Measurements from ENCODE around the gene GNAZ. TPM values are rescaled to one million over a fixed set of nuclear protein-coding genes. Genes with fewer than 3 reads are reported as not detected.

GNAZ gene
- total and polyA plus RNA-seq, 11 donors, result 1.1 to 13.9 (median 2.5) TPM

GRCh38 chr22:23059284-23059948 is 10.9 kb upstream of the GNAZ start:
- DNase-seq (peak in 1 of 5 donors; percentile 55), ATAC-seq (no peak)
- no peak overlapping the region for H3K4me3 ChIP-seq
- no peaks in the 10 kb centered on the region for H3K36me3 ChIP-seq
- no peaks in the 10 kb centered on the region for H3K27me3 ChIP-seq
- H3K9me3 ChIP-seq, result peaks cover 0 to 20% (median 2%) of the 10 kb centered on the region in 12 donors
- intact Hi-C loops (cut with DNase I), result no loop called here
- WGBS, 4 donors, result 92 to 95% (median 92%) methylated on average over 24 of the region's 24 CpGs
- H3K4me1 ChIP-seq, result no peaks in the 10 kb centered on the region
- no peak for TF ChIP-seq POLR2A (IDR thresholded peaks at IDR 0.05)
- TF ChIP-seq, protein P1, sequence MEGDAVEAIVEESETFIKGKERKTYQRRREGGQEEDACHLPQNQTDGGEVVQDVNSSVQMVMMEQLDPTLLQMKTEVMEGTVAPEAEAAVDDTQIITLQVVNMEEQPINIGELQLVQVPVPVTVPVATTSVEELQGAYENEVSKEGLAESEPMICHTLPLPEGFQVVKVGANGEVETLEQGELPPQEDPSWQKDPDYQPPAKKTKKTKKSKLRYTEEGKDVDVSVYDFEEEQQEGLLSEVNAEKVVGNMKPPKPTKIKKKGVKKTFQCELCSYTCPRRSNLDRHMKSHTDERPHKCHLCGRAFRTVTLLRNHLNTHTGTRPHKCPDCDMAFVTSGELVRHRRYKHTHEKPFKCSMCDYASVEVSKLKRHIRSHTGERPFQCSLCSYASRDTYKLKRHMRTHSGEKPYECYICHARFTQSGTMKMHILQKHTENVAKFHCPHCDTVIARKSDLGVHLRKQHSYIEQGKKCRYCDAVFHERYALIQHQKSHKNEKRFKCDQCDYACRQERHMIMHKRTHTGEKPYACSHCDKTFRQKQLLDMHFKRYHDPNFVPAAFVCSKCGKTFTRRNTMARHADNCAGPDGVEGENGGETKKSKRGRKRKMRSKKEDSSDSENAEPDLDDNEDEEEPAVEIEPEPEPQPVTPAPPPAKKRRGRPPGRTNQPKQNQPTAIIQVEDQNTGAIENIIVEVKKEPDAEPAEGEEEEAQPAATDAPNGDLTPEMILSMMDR (IDR thresholded peaks at IDR 0.05), result no peak
- no peak overlapping the region for H3K27ac ChIP-seq

- H3K27ac ChIP-seq, result no peak overlapping the region
- intact Hi-C loops (cut with DNase I), result loop anchor here in 1 of 10 donors (10.0 kb wide), 1 partner anchor 54 kb away; no protein-coding TSS in a partner anchor
- H3K9me3 ChIP-seq, result peaks cover 0 to 16% (median 1%) of the 10 kb centered on the region in 12 donors
- 90 to 91% (median 90%) methylated on average over 9 of the region's 9 CpGs for WGBS, 4 donors
- no peak overlapping the region for H3K4me3 ChIP-seq
- DNase-seq, result peak in 2 of 5 donors; percentile 8 to 34
- H3K4me1 ChIP-seq, result no peaks in the 10 kb centered on the region
- TF ChIP-seq POLR2A (IDR thresholded peaks at IDR 0.05), result no peak
- TF ChIP-seq, protein P1 (IDR thresholded peaks at IDR 0.05), result no peak
- no peaks in the 10 kb centered on the region for H3K27me3 ChIP-seq
- ATAC-seq, result no peak
- no peaks in the 10 kb centered on the region for H3K36me3 ChIP-seq
Observed at GRCh38 chr22:23060612-23061400, 9.5 kb upstream of the GNAZ start.

DNA sequence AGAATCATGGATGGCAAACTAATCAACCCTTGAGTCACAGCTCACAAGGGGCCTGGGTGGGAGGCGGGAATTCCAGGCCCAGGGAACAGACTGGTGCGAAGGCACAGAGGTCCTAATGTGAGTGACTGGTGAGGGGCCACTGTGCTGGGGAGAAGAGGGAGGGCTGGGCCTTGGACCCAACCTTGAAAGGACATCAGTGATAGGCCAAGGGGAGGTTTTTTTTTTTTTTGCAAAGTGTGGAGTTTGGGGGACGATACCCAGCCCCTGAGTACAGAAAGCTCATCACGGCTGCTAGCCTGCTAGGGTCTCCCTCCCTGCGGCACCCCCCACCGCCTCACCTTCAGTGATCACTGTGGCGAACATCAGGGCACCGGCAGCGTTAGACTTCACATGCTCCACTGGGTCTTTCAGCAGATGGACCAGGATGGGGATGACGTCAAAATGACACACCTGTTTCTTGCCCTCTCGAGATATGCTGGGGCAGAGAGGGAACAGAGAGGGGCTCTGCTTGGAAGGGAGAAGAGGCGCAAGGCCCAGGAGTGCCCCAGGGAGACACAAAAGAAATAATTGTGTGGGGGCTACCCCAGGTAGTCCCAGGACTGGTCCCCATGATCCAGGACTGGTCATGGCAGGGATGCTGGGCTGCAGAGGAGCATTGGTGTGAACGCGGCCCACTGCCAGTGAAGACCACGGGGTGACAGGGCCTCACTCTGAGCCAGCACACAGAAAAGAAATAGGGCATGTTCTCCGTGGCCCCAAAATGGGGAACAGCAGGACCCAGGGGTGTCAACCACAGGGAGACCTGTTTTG is 8.6 kb upstream of the GNAZ start:
- DNase-seq (peak in 2 of 5 donors; percentile 4 to 38), ATAC-seq (no peak)
- TF ChIP-seq POLR2A (IDR thresholded peaks at IDR 0.05), result no peak
- TF ChIP-seq, protein P1 (IDR thresholded peaks at IDR 0.05), result no peak
- Histone ChIP-seq H3K9me3 (peaks cover 0 to 8% (median 0%) of the 10 kb centered on the region in 12 donors), H3K27me3 (no peaks in the 10 kb centered on the region), H3K36me3 (no peaks in the 10 kb centered on the region), H3K4me3 (no peak overlapping the region), H3K4me1 (no peaks in the 10 kb centered on the region), H3K27ac (no peak overlapping the region)
- intact Hi-C loops (cut with DNase I), result loop anchor here in 1 of 10 donors (10.0 kb wide), 1 partner anchor 53 kb away; no protein-coding TSS in a partner anchor
- WGBS, 4 donors, result 93 to 96% (median 95%) methylated on average over 16 of the region's 16 CpGs
